ENCODE measurements around the gene BLACAT1.
"Not testable (repeated sequence)": the region's sequence is repeated elsewhere in the genome, so short reads cannot be mapped to it uniquely, and the experiment has no call there.

BLACAT1 gene

DNA sequence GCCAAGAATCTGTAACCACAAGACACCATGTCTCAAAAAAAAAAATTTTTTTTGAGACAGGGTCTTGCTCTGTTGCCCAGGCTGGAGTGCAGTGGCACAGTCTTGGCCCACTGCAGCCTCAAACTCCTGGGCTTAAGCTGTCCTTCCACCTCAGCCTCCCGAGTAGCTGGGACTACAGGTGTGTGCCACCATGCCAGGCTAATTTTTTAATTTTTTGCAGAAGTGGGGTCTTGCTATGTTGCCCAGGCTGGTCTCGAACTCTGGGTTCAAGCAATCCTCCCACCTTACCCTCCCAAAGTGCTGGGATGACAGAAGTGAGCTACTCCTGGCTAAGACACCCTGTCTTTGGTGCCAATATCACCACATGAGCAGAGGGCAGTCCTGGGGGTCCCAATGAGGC lies 23.1 kb upstream of the BLACAT1 start:
- H3K9me3 ChIP-seq; H3K36me3 ChIP-seq (replicated peaks); H3K4me1 ChIP-seq; H3K4me3 ChIP-seq; DNase-seq (ENCODE audit: low spot score in 2 of 2); in situ Hi-C loops (cut with MboI; ENCODE audit: low sequenced_read_pairs): not testable (repeated sequence)
- H3K27me3 ChIP-seq (ENCODE audit: low read depth) = peaks cover 16% of the 10 kb centered on the region

DNA sequence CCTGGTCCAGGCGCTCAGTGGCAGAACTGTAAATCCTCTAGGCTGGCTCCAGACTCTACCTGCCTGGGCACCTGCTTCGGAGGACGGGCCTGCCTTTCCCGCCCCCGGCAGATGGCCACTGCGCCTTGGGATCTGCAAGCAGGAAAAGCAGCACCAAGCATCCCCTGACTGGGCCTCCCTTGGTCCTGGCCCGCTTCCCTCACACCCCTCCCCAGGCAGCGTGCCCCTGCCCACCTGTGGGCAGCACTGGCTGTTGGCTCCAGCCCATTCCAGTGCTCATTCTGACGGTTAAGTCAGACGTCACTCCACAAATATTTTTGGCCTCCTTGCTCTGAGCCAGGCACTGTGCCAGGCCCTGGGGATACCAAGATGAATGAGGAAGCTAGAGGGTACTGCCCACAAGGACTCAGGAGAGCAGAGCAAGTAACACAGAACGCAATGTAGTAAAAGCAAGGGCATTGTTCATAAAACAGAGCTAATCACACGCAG lies 22.0 kb upstream of the BLACAT1 start:
- H3K36me3 ChIP-seq (replicated peaks) = no peaks in the 10 kb centered on the region
- DNase-seq (ENCODE audit: low spot score in 2 of 2) = no peak
- H3K4me1 ChIP-seq = peaks cover 5% of the 10 kb centered on the region
- no peak overlapping the region for H3K4me3 ChIP-seq
- peaks cover 8% of the 10 kb centered on the region; the same call in 1 of the 2 replicates for H3K9me3 ChIP-seq
- in situ Hi-C loops (cut with MboI; ENCODE audit: low sequenced_read_pairs) = no loop called here
- H3K27me3 ChIP-seq (ENCODE audit: low read depth) = peaks cover 9% of the 10 kb centered on the region

DNA sequence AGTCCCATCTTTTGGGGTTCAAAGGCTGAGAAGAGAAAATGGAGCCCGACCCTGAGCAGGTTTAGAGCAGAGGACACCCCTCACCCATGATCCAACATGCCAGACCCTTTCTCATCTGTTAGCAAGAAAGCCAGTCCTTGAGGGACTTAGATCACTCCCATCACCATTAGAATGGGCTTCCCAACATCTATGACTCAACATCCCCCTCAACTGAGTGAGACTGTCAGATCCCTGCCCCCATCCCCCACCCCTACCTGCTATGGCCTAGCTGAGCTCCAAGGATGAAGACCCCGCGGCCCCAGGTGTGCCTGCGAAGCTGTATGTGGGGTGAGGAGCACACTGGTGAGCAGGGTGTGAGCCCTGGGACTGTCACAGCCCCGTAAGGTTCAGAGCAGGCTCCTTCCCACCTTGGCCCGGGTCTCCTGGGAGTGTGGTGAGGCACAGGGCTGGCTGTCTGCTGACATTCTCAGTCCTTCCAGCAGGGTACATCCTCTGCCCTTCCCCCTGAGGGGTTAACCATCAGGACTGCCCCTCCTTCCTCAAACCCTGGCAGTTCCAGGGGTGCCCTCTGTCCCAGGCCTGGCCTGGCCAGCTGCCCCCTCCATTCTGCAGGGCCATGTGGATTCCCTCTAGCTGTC lies 21.4 kb upstream of the BLACAT1 start:
- in situ Hi-C loops (cut with MboI; ENCODE audit: low sequenced_read_pairs) = no loop called here
- peaks cover 11% of the 10 kb centered on the region for H3K27me3 ChIP-seq (ENCODE audit: low read depth)
- no peaks in the 10 kb centered on the region for H3K36me3 ChIP-seq (replicated peaks)
- DNase-seq (ENCODE audit: low spot score in 2 of 2) = no peak
- H3K4me1 ChIP-seq = peaks cover 5% of the 10 kb centered on the region
- H3K4me3 ChIP-seq = no peak overlapping the region
- H3K9me3 ChIP-seq = peaks cover 8% of the 10 kb centered on the region; the same call in 1 of the 2 replicates

- Histone ChIP-seq H3K27me3 (ENCODE audit: low read depth) (peaks cover 13% of the 10 kb centered on the region), H3K4me1 (peaks cover 1% of the 10 kb centered on the region; the same call in 1 of the 2 replicates), H3K9me3 (peaks cover 8% of the 10 kb centered on the region; the same call in 1 of the 2 replicates), H3K4me3 (no peak overlapping the region), H3K36me3 (replicated peaks) (no peaks in the 10 kb centered on the region)
- in situ Hi-C loops (cut with MboI; ENCODE audit: low sequenced_read_pairs) = no loop called here
- no peak for DNase-seq (ENCODE audit: low spot score in 2 of 2)
Observed at GRCh38 chr1:205476648-205477047, 20.8 kb upstream of the BLACAT1 start.

DNA sequence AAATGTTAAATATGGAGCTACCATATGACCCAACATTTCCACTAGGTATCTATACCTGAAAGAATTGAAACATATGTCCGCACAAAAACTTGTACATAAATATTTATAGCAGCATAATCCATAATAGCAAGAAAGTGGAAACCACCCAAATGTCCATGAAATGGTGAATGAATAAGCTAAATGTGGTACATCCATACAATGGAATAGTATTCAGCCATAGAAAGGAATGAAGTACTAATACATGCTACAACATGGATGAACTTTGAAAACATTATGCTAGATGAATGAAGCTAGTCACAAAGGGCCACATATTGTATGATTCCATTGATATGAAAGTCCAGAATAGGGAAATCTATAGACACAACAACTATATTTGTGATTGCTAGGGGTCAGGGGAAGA lies 20.0 kb upstream of the BLACAT1 start:
- Histone ChIP-seq H3K4me1 (no peaks in the 10 kb centered on the region), H3K9me3 (peaks cover 8% of the 10 kb centered on the region; the same call in 1 of the 2 replicates), H3K27me3 (ENCODE audit: low read depth) (peaks cover 9% of the 10 kb centered on the region), H3K36me3 (replicated peaks) (no peaks in the 10 kb centered on the region), H3K4me3 (no peak overlapping the region)
- in situ Hi-C loops (cut with MboI; ENCODE audit: low sequenced_read_pairs) = no loop called here
- no peak for DNase-seq (ENCODE audit: low spot score in 2 of 2)

GRCh38 chr1:205474571-205474970 lies 18.7 kb upstream of the BLACAT1 start:
- in situ Hi-C loops (cut with MboI; ENCODE audit: low sequenced_read_pairs) = no loop called here
- DNase-seq (ENCODE audit: low spot score in 2 of 2) = no peak
- Histone ChIP-seq H3K4me3 (no peak overlapping the region), H3K9me3 (peaks cover 8% of the 10 kb centered on the region; the same call in 1 of the 2 replicates), H3K36me3 (replicated peaks) (no peaks in the 10 kb centered on the region), H3K27me3 (ENCODE audit: low read depth) (peaks cover 9% of the 10 kb centered on the region), H3K4me1 (no peaks in the 10 kb centered on the region)

GRCh38 chr1:205473966-205474365 lies 18.1 kb upstream of the BLACAT1 start:
- no peak for DNase-seq (ENCODE audit: low spot score in 2 of 2)
- Histone ChIP-seq H3K4me3 (no peak overlapping the region), H3K9me3 (peaks cover 8% of the 10 kb centered on the region; the same call in 1 of the 2 replicates), H3K27me3 (ENCODE audit: low read depth) (peaks cover 9% of the 10 kb centered on the region), H3K36me3 (replicated peaks) (no peaks in the 10 kb centered on the region), H3K4me1 (no peaks in the 10 kb centered on the region)
- in situ Hi-C loops (cut with MboI; ENCODE audit: low sequenced_read_pairs) = no loop called here

GRCh38 chr1:205473475-205473874 lies 17.6 kb upstream of the BLACAT1 start:
- Histone ChIP-seq H3K4me1 (no peaks in the 10 kb centered on the region), H3K27me3 (ENCODE audit: low read depth) (peaks cover 9% of the 10 kb centered on the region), H3K36me3 (replicated peaks) (no peaks in the 10 kb centered on the region), H3K4me3 (no peak overlapping the region), H3K9me3 (peaks cover 8% of the 10 kb centered on the region; the same call in 1 of the 2 replicates)
- in situ Hi-C loops (cut with MboI; ENCODE audit: low sequenced_read_pairs) = no loop called here
- no peak for DNase-seq (ENCODE audit: low spot score in 2 of 2)

GRCh38 chr1:205472737-205473441 lies 17.0 kb upstream of the BLACAT1 start:
- H3K9me3 ChIP-seq = peaks cover 8% of the 10 kb centered on the region; the same call in 1 of the 2 replicates
- DNase-seq (ENCODE audit: low spot score in 2 of 2) = no peak
- no peak overlapping the region for H3K4me3 ChIP-seq
- no peaks in the 10 kb centered on the region for H3K4me1 ChIP-seq
- in situ Hi-C loops (cut with MboI; ENCODE audit: low sequenced_read_pairs) = no loop called here
- no peaks in the 10 kb centered on the region for H3K36me3 ChIP-seq (replicated peaks)
- peaks cover 9% of the 10 kb centered on the region for H3K27me3 ChIP-seq (ENCODE audit: low read depth)

- Histone ChIP-seq H3K9me3 (peaks cover 7% of the 10 kb centered on the region; the same call in 1 of the 2 replicates), H3K4me3 (no peak overlapping the region), H3K36me3 (replicated peaks) (no peaks in the 10 kb centered on the region), H3K27me3 (ENCODE audit: low read depth) (peaks cover 12% of the 10 kb centered on the region), H3K4me1 (no peaks in the 10 kb centered on the region)
- no peak for DNase-seq (ENCODE audit: low spot score in 2 of 2)
- in situ Hi-C loops (cut with MboI; ENCODE audit: low sequenced_read_pairs) = no loop called here
Observed at GRCh38 chr1:205470131-205470530, 14.3 kb upstream of the BLACAT1 start.

DNA sequence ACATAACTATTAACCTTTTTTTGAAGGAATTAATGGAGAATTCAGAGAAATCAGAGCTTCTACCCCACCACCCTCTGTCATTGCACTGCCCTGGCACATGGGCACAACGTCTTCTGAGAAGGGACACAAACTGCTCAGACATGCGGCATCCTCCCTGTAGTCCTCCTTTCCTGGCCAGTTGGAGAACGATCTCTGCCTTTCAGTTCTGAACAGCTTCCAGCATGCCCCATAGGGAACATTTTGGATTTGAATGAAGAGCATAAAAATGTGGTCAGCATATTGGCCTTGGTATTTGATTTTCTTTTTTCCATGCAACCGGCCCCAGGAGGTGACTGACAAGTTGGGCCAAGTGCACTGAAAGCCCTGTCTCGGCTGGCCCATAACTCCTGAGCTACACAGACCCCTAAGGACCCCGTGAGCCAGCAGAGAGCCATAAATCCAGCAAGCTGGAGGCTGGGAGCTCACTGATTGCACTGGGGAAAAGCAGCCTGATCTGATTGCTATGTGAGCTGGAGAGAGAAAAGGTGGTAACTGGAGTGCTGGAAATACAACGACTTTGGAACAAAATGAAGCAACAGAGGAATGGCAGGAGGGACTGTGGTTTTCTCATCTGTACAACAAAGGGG lies 10.9 kb upstream of the BLACAT1 start:
- H3K27me3 ChIP-seq (ENCODE audit: low read depth) = peaks cover 28% of the 10 kb centered on the region
- no peaks in the 10 kb centered on the region for H3K36me3 ChIP-seq (replicated peaks)
- H3K4me3 ChIP-seq = no peak overlapping the region
- no peaks in the 10 kb centered on the region for H3K4me1 ChIP-seq
- in situ Hi-C loops (cut with MboI; ENCODE audit: low sequenced_read_pairs) = no loop called here
- no peak for DNase-seq (ENCODE audit: low spot score in 2 of 2)
- H3K9me3 ChIP-seq = no peaks in the 10 kb centered on the region

GRCh38 chr1:205465392-205465791 lies 9.5 kb upstream of the BLACAT1 start:
- H3K9me3 ChIP-seq = no peaks in the 10 kb centered on the region
- in situ Hi-C loops (cut with MboI; ENCODE audit: low sequenced_read_pairs) = no loop called here
- no peaks in the 10 kb centered on the region for H3K4me1 ChIP-seq
- no peak overlapping the region for H3K4me3 ChIP-seq
- DNase-seq (ENCODE audit: low spot score in 2 of 2) = no peak
- peaks cover 37% of the 10 kb centered on the region for H3K27me3 ChIP-seq (ENCODE audit: low read depth)
- no peaks in the 10 kb centered on the region for H3K36me3 ChIP-seq (replicated peaks)

GRCh38 chr1:205458777-205459566 lies 3.1 kb upstream of the BLACAT1 start:
- Histone ChIP-seq H3K36me3 (replicated peaks) (no peaks in the 10 kb centered on the region), H3K9me3 (no peaks in the 10 kb centered on the region), H3K4me1 (peaks cover 3% of the 10 kb centered on the region; the same call in 1 of the 2 replicates), H3K4me3 (no peak overlapping the region), H3K27me3 (ENCODE audit: low read depth) (peaks cover 78% of the 10 kb centered on the region)
- in situ Hi-C loops (cut with MboI; ENCODE audit: low sequenced_read_pairs) = no loop called here
- DNase-seq (ENCODE audit: low spot score in 2 of 2) = peak; percentile 40 to 76
